Smooth muscle cell (in vitro differentiated cells): ENCODE data around the gene KLHL34. TPM values are rescaled to one million over a fixed set of nuclear protein-coding genes. Genes with fewer than 3 reads are reported as not detected.

Experiments used
- DNase-seq: peaks from one replicate; lab custom pipeline; 2025; ENCODE audit not compliant: unreplicated experiment; lab: John Stamatoyannopoulos, UW
- H2AFZ ChIP-seq: fragments of 200-600 bp; sonication (generic); 2 replicates; pipeline ENCODE4 v1.6.0; 2016; ENCODE audit warnings: antibody characterized with exemption, low read depth, mild to moderate bottlenecking
- H3F3A ChIP-seq: fragments of 200-600 bp; sonication (generic); 2 replicates; pipeline ENCODE4 v1.6.0; 2017; ENCODE audit warnings: antibody characterized with exemption, low read depth
- H3K27ac ChIP-seq: fragments of 200-600 bp; sonication (generic); 2 replicates; pipeline ENCODE4 v1.5.1; 2016; ENCODE audit warnings: low read depth, mild to moderate bottlenecking
- H3K27me3 ChIP-seq: fragments of 200-600 bp; sonication (generic); 2 replicates; pipeline ENCODE4 v1.6.1; 2016; ENCODE audit warnings: low read depth, mild to moderate bottlenecking
- H3K36me3 ChIP-seq: fragments of 200-600 bp; sonication (generic); 2 replicates; pipeline ENCODE4 v1.5.1; 2016; ENCODE audit warnings: low read depth
- H3K4me1 ChIP-seq: fragments of 200-600 bp; sonication (generic); 2 replicates; pipeline ENCODE4 v1.5.1; 2016; ENCODE audit warnings: low read depth
- H3K4me2 ChIP-seq: fragments of 200-600 bp; sonication (generic); 2 replicates; pipeline ENCODE4 v1.6.0; 2016; ENCODE audit warnings: mild to moderate bottlenecking
- H3K4me3 ChIP-seq: fragments of 200-600 bp; sonication (generic); 2 replicates; pipeline ENCODE4 v1.5.1; 2016; ENCODE audit warnings: mild to moderate bottlenecking
- H3K79me2 ChIP-seq: fragments of 200-600 bp; sonication (generic); 2 replicates; pipeline ENCODE4 v1.6.0; 2016; ENCODE audit warnings: low read depth, mild to moderate bottlenecking
- H3K9ac ChIP-seq: fragments of 200-600 bp; sonication (generic); 2 replicates; pipeline ENCODE4 v1.6.0; 2016; ENCODE audit warnings: low read depth
- H3K9me3 ChIP-seq: fragments of 200-600 bp; sonication (generic); replicated peaks from 2 replicates; pipeline ENCODE4 v1.5.1; 2016; ENCODE audit warnings: low read depth
- H4K20me1 ChIP-seq: fragments of 200-600 bp; sonication (generic); 2 replicates; pipeline ENCODE4 v1.6.0; 2016; ENCODE audit warnings: low read depth
- CTCF ChIP-seq: fragments of 200-600 bp; sonication (generic); IDR thresholded peaks from 2 replicates; pipeline ENCODE4 v1.5.1; 2017; ENCODE audit warnings: borderline replicate concordance, mild to moderate bottlenecking, antibody characterized with exemption; ENCODE audit not compliant: insufficient read depth, poor library complexity, severe bottlenecking
- WGBS: methylation state at CpG from one replicate; pipeline ENCODE4 v1.1.7; 2016; ENCODE audit warnings: low lambda C conversion rate; 5-methylcytosine and 5-hydroxymethylcytosine counted together
- polyA plus RNA-seq: library from polyadenylated mRNA; unstranded; fragments of >200 nt; fragmentation: Nextera tagmentation; extraction: Ambion mirVana; gene quantifications from 2 replicates; pipeline ENCODE4 v1.2.1, GENCODE V29; 2016
- total RNA-seq: library from RNA; depleted of rRNA; stranded (reverse); fragments of >200 nt; gene quantifications from 2 replicates; pipeline ENCODE4 v1.2.3, GENCODE V29; 2014

The KLHL34 gene
- total and polyA plus RNA-seq, 2 experiments from 2014 or later = not detected

DNA sequence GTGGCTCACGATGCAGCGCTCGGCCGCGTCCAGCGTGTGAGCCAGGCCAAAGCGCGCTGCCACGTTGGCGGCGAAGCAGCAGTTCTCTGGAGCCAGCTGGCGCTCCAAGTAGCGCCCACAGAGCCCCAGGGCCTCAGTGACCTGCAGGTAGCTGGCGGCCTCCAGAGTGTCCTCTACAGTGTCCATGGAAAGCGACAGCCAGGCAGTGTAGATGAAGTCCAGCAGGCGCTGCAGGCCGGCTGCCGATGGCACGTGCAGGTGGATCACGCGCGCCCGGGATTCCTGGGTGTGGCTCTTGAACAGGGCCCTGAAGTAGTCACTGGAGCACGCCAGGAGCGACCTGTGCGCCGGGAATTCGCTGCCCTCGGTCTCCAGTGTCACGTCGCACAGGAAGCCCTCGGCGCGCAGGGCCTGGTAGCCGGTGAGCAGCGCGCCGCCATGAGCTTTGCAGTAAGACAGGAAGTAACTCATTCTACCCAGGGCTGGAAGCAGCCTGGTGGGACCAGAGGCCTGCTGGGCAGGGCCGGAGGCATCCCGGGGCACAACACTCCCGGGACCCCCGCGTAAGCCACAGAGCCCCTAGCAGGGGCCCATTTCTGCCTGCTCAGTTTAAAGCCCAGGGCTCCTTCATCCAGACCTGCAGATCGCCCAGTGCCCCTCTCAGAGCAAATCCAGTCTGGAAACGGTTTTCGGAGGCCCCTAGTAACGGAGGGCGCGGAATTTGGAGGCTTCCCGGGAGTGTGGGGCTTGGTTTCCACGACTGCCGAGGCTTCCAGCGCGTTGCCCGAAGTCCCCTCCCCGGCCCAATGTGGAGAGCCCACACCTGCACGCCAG lies 595 bp downstream of the KLHL34 start:
- no peak overlapping the region for H3K27ac ChIP-seq
- H4K20me1 ChIP-seq = no peaks in the 10 kb centered on the region
- no peaks in the 10 kb centered on the region for H3K9me3 ChIP-seq
- TF ChIP-seq CTCF = no peak
- H3K36me3 ChIP-seq = no peaks in the 10 kb centered on the region
- H3K9ac ChIP-seq = no peak overlapping the region
- H3K27me3 ChIP-seq = no peaks in the 10 kb centered on the region
- WGBS = 94% methylated on average over 51 of the region's 57 CpGs
- no peaks in the 10 kb centered on the region for H3F3A ChIP-seq
- no peak overlapping the region for H3K4me3 ChIP-seq
- H3K4me1 ChIP-seq = no peaks in the 10 kb centered on the region
- DNase-seq = no peak
- H3K4me2 ChIP-seq = no peak overlapping the region
- H2AFZ ChIP-seq = no peak overlapping the region
- no peaks in the 10 kb centered on the region for H3K79me2 ChIP-seq

DNA sequence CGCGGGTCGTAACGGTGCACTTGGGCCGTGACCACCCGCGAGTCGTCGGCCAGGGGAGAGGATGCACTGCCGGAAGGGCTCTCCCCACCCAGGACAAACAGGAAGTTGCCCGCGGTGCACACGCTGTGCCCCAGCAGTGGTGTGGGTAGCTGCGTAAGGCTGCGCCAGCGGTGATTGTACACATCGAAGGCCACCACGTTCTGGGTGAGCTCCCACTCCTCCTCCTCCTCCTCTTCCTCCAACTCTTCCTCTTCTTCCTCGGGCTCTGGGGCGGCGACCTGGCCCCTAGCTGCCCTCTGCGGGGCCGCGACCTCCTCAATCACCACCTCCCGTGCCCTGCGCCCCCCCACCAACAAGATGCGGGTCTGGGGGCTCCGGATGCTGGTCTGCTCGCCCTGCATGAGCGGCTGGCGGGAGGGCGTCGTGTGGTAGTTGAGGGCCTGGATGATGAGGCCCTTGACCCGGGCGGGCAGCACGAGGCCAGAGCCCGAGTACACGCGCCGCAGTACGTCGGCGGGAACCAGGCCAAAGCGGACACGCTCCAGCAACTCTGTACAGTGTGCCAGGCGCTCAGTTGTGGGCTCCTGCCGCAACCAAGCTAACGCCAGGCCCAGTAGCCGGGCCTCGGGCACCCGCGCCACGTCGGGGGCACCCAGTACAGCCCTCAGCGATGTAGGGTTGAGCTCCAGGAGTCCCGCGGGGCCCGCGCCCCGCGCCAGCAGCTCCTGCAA lies 1.4 kb downstream of the KLHL34 start:
- Histone ChIP-seq H3K4me3 (no peak overlapping the region), H4K20me1 (no peaks in the 10 kb centered on the region), H2AFZ (no peak overlapping the region), H3F3A (no peaks in the 10 kb centered on the region), H3K9ac (no peak overlapping the region), H3K27me3 (no peaks in the 10 kb centered on the region), H3K27ac (no peak overlapping the region), H3K4me1 (no peaks in the 10 kb centered on the region), H3K79me2 (no peaks in the 10 kb centered on the region), H3K4me2 (no peak overlapping the region), H3K36me3 (no peaks in the 10 kb centered on the region), H3K9me3 (no peaks in the 10 kb centered on the region)
- WGBS = 96% methylated on average over 53 of the region's 61 CpGs
- no peak for TF ChIP-seq CTCF
- DNase-seq = no peak

GRCh38 chrX:21655901-21656586 lies 2.1 kb downstream of the KLHL34 start:
- no peaks in the 10 kb centered on the region for H3K27me3 ChIP-seq
- 92% methylated on average over 63 of the region's 76 CpGs for WGBS
- H3K4me2 ChIP-seq = no peak overlapping the region
- H3K36me3 ChIP-seq = no peaks in the 10 kb centered on the region
- no peak overlapping the region for H3K9ac ChIP-seq
- DNase-seq = no peak
- no peaks in the 10 kb centered on the region for H3F3A ChIP-seq
- no peak overlapping the region for H2AFZ ChIP-seq
- H3K4me3 ChIP-seq = no peak overlapping the region
- H3K79me2 ChIP-seq = no peaks in the 10 kb centered on the region
- H4K20me1 ChIP-seq = no peaks in the 10 kb centered on the region
- TF ChIP-seq CTCF = no peak
- no peaks in the 10 kb centered on the region for H3K9me3 ChIP-seq
- H3K4me1 ChIP-seq = no peaks in the 10 kb centered on the region
- no peak overlapping the region for H3K27ac ChIP-seq
